GM19193 (cell line): ENCODE results near the gene HS3ST3B1.

Experiments
- POLR2A ChIP-seq: IDR thresholded peaks from 4 replicates; pipeline ENCODE4 v1.6.1; 2011; ENCODE audit not compliant: insufficient read depth, insufficient read length; ENCODE audit errors: extremely low read depth

HS3ST3B1 gene

DNA sequence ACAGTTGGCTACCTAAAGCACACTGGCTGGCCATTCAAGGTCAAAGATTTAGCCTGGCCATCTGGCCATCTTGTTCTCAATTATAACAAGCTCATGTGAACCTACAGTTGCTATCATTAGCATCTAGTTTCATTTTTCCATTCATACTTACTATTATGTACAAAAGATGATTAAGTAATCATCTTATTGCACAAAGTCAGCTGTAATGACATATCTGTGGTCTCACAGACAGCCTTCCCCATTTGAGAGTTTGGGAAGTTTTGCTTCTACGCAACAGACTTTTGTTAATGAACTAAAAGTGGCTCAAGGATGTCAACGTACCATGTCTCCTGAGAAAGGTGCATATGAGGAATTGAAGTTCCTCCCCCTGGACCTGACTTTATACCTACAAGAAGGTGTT is 51.3 kb downstream of the HS3ST3B1 start:
- TF ChIP-seq POLR2A, result no peak

DNA sequence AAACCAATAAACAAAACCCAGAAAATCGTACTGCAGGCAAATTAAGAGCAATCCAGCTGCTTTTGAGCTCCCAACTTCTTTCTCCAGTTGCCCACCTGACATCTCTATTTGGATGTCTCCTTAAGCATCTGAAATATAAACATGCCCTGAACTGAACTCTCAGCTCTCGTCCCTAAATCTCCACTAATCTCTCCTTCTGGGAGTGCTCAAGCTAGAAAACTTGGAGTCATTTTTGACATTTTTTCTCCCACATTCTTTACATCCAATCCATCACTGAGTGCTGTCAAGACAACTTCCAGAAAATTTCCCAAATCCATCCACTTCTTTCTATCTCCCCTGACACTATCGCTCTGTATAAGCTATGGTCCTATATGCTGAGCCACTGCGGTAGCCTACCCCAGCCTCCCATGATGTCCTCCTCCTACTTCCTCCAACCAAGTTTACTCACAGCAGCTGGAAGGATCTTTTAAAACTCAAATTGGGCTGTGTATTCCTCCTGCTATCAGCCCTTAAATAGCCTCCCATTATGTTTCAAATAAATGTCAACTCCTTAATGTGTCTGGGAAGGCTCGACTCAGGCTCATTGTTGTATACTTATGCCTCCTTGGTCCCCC is 53.1 kb downstream of the HS3ST3B1 start:
- no peak for TF ChIP-seq POLR2A

DNA sequence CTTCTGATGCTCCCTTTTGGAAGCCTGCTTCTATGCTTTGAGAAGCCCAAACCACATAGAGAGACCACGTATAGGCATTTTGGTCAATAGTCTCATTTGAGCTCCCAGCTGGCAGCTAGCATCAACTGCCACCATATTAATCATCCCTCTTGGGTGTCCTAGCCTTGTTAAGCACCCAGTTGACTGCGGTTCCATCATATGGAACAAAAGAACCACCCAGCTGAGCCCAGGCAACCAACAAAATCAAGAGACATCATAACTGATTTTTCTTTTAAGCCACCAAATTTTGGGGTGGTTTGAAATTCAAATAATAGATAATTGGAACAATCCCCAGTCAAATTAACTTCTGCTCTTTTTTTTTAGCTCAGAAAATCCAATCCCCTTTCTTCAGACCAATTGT is 53.9 kb downstream of the HS3ST3B1 start:
- TF ChIP-seq POLR2A, result no peak

DNA sequence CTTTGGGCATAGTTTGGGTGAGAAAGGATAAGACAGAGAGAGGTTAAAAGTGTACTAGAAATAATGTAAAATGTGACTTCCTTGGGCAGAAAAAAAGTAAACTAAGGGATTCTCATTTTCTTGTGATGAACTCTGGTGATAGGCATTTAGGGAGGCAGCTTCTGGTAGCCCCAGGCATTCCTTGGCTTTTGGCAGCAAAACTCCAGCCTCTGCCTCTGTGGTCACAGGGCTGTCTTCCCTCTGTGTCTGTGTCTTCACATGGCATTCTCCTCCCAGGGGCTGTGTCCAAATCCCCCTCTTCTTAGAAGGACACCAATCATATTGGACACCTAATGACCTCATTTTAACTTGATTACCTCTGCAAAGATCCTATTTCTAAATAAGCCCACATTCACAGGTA is 54.7 kb downstream of the HS3ST3B1 start:
- TF ChIP-seq POLR2A, result no peak

DNA sequence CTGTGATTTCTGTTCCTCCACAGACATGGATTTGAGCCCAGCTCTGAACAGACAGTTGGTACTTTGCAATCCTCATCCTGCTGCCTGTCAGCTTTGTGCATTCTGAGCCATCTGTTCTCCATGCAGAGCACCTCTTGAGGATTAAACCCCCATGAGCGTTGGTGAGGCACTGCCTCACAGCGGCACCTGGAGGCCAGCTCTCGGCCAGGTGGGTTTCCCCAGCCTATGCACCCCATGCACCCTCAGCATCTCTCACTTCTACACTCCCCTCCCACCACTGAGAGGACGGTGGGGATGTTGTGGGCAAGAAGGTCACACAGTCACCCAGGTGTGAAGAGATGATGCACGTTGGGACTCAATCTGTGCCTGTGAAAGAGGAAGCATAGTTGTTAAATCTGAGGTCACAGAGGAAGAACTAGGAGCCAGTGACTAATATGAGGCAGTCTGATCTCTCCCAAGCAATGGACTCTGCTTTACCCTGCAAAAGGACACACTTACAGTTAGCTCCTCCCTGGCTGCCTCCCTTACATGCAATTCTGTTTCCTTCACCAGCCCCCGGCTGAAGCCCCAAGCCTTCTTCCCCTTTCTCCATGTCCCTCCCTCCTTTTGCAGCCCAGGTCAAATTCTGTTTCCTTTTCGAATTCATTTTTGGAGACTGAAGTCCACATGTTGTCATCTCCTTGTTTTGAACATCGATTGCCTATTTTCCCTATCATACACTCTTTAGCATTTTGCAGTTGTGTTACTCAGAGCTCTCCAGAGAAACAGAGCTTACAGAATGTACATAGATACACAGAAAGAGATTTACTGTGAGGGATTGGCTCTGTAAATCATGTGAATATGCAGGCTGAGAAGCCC is 58.5 kb downstream of the HS3ST3B1 start:
- TF ChIP-seq POLR2A, result no peak

DNA sequence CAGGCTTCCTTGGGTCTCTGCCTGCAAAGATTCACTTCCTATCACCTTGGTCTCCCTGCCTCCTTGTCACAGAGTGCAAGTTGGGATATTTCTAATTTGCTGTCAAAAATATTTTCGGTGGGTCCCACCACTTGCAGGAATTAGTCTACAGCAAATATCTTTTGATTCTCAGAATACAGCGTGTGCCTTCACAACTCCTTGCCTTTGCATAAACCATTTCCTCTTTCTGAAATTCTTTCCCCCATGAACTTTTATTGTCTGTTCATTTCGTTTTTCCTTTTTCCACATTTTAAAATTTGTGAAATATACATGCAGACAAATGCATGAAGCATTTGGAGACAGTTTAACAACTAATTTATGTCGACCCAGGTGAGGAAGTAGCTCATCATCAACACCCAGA is 60.0 kb downstream of the HS3ST3B1 start:
- TF ChIP-seq POLR2A, result no peak

DNA sequence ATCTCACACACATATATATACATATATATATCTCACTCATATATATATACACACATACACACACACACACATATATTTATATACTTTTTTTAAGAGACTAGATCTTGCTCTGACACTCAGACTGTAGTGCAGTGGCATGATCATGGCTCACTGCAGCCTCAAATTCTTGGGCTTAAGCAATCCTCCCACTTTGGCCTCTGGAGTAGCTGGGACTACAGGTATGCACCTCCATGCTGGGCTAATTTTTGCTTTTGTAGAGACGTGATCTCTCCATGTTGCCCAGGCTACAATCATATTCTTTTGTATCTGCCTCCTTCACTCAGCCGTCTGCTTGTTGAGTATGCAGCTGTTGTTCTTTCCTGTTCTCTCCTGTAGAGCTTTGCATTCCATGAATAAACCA is 60.6 kb downstream of the HS3ST3B1 start:
- TF ChIP-seq POLR2A, result no peak

DNA sequence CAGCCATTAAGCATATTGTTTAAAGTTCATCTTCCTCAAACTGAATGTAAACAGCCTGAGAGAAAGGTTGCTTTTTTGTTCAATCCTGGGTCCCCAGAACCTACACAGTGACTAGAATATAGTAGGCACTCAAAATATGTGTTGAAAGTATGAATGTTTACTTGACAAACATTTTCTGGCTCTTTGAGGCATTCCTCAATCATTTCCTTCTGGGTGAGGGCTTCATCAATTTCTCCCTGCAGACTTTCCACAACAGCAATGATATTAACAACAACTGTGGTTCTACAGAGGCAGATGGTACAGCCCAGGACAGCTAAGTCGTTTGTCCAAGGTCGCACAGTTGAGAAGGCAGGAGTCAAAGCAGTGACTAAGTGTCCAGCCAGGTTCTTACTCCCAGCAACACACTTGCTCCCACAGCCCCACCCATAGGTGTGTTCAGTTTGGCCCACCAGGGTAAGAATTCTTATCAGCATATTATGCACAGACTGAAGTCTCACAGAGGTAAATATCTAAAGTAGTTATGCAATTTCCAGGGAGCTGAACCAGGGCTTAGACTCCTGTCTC is 61.1 kb downstream of the HS3ST3B1 start:
- no peak for TF ChIP-seq POLR2A

DNA sequence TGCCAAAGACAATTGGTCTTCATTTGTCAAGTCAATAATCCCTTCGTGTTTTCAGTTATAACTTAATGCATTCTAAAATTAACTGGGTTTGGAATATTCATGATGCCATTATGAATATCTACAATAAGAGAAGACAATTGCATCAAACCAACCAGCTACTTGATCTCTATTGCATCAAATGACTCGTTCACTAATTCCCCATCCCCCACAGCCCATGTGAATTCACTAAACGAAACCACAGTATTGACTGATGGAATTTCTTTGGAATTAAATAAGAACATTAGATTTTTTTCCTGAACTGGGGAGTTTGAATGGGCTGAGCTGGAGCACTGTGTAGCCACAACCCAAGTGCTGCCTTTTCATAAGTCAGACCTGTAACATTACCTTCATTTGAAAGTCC is 65.3 kb downstream of the HS3ST3B1 start:
- no peak for TF ChIP-seq POLR2A

DNA sequence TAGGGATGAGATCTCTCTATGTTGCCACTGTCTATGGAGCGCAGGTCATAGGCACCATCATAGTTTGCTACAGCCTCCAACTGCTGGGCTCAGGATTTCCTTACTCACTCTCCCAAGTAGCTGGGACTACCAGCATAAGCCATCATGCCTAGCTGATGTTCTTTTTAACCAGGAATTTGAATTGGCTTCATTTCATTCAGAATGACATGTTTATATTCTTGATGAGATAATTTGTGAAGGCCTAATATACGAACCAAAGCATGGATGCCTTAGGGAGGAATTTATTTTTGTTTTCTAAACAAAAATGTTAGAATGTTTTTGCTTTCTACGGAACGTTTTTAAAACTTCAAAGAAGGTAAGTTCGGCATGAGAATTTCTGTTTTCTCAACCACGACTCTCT is 71.6 kb downstream of the HS3ST3B1 start:
- TF ChIP-seq POLR2A, result no peak

DNA sequence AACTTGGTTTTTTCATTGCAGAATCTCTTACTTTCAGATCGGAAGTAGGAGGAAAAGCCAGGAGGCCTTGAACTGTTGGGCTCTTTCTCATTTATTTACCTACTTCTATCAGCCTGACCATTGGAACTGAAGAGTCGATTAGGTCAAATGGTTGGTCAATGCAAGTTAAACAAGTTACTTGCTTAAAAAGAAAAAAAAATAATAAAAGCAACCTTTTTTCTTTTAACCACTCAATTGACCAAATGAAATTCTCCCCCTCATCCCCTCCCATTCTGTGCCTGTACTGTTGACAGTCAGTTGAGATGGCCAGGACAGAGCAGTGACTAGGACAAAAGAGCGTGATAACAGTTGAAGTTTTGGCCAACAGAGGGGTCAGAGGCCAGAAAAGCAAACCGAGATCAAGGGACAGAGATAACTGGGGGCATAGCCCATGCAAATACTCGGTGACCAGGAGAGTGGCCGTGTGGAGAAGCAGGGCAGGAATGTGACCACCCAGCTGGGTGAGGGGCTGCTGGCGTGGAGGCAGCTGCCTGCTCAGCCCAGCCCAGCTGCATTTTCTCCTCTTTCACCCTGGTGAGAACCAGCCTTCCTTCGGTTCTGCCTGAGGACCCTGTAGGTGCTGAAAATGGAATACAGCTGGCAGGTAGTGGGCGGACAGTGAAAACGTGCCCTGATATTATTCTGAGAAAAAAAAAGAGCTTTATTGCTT is 72.2 kb downstream of the HS3ST3B1 start:
- no peak for TF ChIP-seq POLR2A

DNA sequence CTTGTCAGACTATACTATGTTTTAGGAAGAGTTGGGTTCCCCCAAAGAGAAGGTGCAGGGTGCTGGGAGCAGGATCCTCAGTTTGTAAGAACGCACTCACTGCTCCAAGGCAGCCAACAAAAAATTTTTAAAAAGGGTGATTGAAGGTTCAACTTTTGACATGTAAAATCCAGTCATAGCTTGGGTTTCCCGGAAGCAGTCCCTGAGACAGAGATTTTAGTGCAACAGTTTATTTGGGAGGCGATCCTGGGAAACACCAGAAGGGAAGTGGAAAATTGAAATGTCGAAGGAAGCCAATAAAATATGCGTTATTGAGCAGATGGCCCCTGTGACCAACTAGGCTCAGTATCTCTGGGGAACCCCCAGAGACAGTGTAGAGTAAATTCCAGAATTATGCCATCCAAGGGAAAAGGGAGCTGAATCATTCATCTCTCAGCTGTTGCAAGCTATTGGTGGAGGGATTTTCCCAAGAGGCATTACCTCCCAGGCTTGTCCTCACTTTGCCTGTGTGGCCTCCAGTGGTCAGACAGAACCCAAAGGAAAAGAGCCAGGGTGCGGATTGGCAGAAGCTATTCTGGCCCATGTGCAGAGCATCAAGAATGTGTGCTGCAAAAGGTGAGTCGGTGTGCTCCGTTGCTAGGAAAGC is 72.9 kb downstream of the HS3ST3B1 start:
- no peak for TF ChIP-seq POLR2A

DNA sequence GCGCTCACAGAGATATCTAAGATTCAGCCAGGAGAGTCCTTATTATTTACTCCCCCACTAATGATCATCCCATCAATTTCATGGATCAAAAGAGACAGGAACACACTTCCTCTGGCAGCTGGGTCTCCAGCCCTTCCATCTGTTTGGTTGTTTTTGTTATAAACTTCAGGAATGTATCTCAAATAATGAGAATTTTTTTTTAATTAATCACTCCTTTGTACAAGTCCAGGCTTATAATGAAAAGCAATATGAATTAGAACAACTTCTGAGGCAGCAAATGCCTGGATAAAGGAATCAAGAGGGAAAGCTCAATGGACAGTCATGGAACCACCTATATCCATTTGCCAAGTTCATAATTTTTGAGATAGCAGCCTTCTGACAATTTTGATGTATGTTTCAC is 73.4 kb downstream of the HS3ST3B1 start:
- TF ChIP-seq POLR2A, result no peak

DNA sequence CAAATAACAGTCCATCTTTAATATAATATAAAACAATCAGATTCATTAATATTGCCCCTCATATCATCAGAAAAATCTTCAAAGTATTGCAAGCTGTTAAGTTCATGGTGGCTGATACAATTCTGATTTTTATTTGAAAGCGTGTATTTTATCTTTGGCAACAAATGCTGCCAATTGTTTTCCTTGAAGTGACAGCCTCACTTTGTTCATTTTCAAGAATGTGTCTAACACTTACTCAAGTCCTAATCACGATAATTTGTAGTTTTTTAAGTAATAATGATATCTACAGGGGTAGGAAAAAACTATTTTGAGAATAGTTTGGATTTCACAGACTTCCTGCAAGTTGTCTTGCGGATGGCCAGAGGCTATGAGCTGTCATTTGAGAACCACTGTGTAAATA is 75.8 kb downstream of the HS3ST3B1 start:
- TF ChIP-seq POLR2A, result no peak

DNA sequence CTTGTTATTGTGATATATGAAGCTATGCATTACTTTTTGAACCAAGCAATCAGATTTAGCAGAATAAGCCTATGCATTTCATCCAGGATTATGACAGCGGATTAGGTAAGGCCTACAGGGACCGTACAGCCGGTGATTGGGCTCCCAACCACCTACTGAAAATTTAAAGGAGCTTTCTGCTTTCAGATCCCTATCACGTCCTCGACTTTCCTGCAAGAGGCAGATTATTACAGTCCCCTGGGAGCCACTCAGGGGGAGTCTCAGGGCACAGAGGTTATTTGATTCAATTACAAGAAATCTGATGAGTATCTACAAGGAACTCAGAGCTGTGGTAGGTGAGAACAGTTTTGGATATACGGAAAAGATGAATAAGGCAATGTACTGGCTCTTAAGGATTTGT is 80.7 kb downstream of the HS3ST3B1 start:
- TF ChIP-seq POLR2A, result no peak
